ENCODE data around the gene MME. TPM values are rescaled to one million over a fixed set of nuclear protein-coding genes. Genes with fewer than 3 reads are reported as not detected.

MME gene
- total and polyA plus RNA-seq, 8 donors = under 0.01 to 49.4 (median 2.0) TPM; not detected in 1

GRCh38 chr3:155065537-155065936, 14.6 kb upstream of the MME start:
- DNase-seq = no peak
- Histone ChIP-seq H3K27me3 (no peaks in the 10 kb centered on the region), H3K4me3 (no peak overlapping the region), H3K9me3 (no peaks in the 10 kb centered on the region), H3K36me3 (no peaks in the 10 kb centered on the region), H3K4me1 (no peaks in the 10 kb centered on the region), H3K27ac (no peak overlapping the region)
- intact Hi-C loops (cut with DNase I; ENCODE audit: low total_unique reads) = no loop called here
- no peak for TF ChIP-seq CTCF (IDR thresholded peaks at IDR 0.05)
- no peak for TF ChIP-seq EP300 (IDR thresholded peaks at IDR 0.05)
- TF ChIP-seq POLR2AphosphoS5 (IDR thresholded peaks at IDR 0.05) = no peak
- TF ChIP-seq POLR2A (IDR thresholded peaks at IDR 0.05) = no peak

- Histone ChIP-seq H3K9me3 (peaks cover 0 to 3% (median 0%) of the 10 kb centered on the region in 4 donors), H3K27ac (no peak overlapping the region), H3K4me1 (no peaks in the 10 kb centered on the region), H3K4me3 (no peak overlapping the region), H3K36me3 (no peaks in the 10 kb centered on the region), H3K27me3 (no peaks in the 10 kb centered on the region)
- intact Hi-C loops (cut with DNase I; ENCODE audit: low total_unique reads) = no loop called here
- TF ChIP-seq POLR2A (IDR thresholded peaks at IDR 0.05) = no peak
- no peak for TF ChIP-seq POLR2AphosphoS5 (IDR thresholded peaks at IDR 0.05)
- TF ChIP-seq CTCF (IDR thresholded peaks at IDR 0.05) = no peak
- TF ChIP-seq EP300 (IDR thresholded peaks at IDR 0.05) = no peak
- 55 to 72% (median 56%) methylated on average over 3 of the region's 3 CpGs for WGBS, 5 donors
- DNase-seq = no peak
These were observed 10.4 kb upstream of the MME start for GRCh38 chr3:155069729-155070128.

GRCh38 chr3:155070316-155070715, 9.8 kb upstream of the MME start:
- Histone ChIP-seq H3K4me1 (no peaks in the 10 kb centered on the region), H3K4me3 (no peak overlapping the region), H3K9me3 (peaks cover 0 to 9% (median 0%) of the 10 kb centered on the region in 4 donors), H3K27ac (no peak overlapping the region), H3K27me3 (no peaks in the 10 kb centered on the region), H3K36me3 (no peaks in the 10 kb centered on the region)
- WGBS, 5 donors = 48 to 62% (median 55%) methylated on average over 2 of the region's 2 CpGs
- no peak for DNase-seq
- TF ChIP-seq EP300 (IDR thresholded peaks at IDR 0.05) = no peak
- TF ChIP-seq POLR2AphosphoS5 (IDR thresholded peaks at IDR 0.05) = no peak
- TF ChIP-seq CTCF (IDR thresholded peaks at IDR 0.05) = no peak
- no peak for TF ChIP-seq POLR2A (IDR thresholded peaks at IDR 0.05)
- intact Hi-C loops (cut with DNase I; ENCODE audit: low total_unique reads) = no loop called here

GRCh38 chr3:155070932-155071387, 9.2 kb upstream of the MME start:
- Histone ChIP-seq H3K36me3 (no peaks in the 10 kb centered on the region), H3K27ac (no peak overlapping the region), H3K4me1 (no peaks in the 10 kb centered on the region), H3K4me3 (no peak overlapping the region), H3K27me3 (no peaks in the 10 kb centered on the region), H3K9me3 (peaks cover 0 to 15% (median 0%) of the 10 kb centered on the region in 4 donors)
- intact Hi-C loops (cut with DNase I; ENCODE audit: low total_unique reads) = no loop called here
- no peak for TF ChIP-seq EP300 (IDR thresholded peaks at IDR 0.05)
- no peak for TF ChIP-seq POLR2A (IDR thresholded peaks at IDR 0.05)
- TF ChIP-seq CTCF (IDR thresholded peaks at IDR 0.05) = no peak
- no peak for TF ChIP-seq POLR2AphosphoS5 (IDR thresholded peaks at IDR 0.05)
- DNase-seq = peak in 1 of 2 donors; percentile 12
- WGBS, 5 donors = 75 to 87% (median 80%) methylated on average over 8 of the region's 8 CpGs
